GM18951 (cell line): Measurements from ENCODE around the gene PHETA1.

Source experiments
- POLR2A ChIP-seq: IDR thresholded peaks from 4 replicates; pipeline ENCODE4 v1.6.1; 2011; ENCODE audit warnings: mild to moderate bottlenecking; ENCODE audit not compliant: insufficient read length, insufficient read depth; ENCODE audit errors: extremely low read depth
- in situ Hi-C: fragments of 300-500 bp; cut with MboI; formaldehyde crosslinking; loops from one replicate; pipeline ENCODE4 v1.12.0; 2022; ENCODE audit warnings: low sequenced_read_pairs, mixed read lengths, inconsistent platforms; ENCODE audit not compliant: unreplicated experiment

The PHETA1 gene

GRCh38 chr12:111342376-111342775 lies 26.5 kb downstream of the PHETA1 start:
- in situ Hi-C loops = loop anchor here (25.0 kb wide), 1 partner anchor 320 kb away; no protein-coding TSS in a partner anchor
- TF ChIP-seq POLR2A = no peak

DNA sequence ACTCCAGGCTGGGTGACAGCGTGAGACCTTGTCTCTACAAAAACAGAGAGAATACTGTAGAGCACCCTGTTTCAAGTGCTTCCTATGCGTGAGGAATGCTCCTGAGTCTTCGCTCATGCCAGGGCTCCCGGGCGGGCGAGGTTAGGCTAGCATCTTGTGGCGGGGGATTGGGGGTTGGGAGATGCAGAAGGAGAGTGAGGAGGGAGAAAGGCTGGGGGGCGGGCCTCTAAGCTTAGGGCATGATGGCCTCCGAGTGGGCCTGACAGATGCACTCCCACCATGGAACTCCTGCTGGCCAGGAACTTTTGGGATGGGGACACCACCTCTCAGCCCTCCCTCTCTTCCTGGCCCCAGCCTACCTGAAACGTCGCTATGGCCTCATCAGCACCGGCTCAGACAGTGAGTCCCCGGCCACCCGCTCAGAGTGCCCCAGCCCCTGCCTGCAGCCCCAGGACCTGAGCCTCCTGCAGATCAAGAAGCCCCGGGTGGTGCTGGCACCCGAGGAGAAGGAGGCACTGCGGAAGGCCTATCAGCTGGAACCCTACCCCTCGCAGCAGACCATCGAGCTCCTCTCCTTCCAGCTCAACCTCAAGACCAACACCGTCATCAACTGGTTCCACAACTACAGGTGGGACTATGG lies 27.3 kb downstream of the PHETA1 start:
- in situ Hi-C loops = loop anchor here (25.0 kb wide), 1 partner anchor 321 kb away; no protein-coding TSS in a partner anchor
- TF ChIP-seq POLR2A = no peak

DNA sequence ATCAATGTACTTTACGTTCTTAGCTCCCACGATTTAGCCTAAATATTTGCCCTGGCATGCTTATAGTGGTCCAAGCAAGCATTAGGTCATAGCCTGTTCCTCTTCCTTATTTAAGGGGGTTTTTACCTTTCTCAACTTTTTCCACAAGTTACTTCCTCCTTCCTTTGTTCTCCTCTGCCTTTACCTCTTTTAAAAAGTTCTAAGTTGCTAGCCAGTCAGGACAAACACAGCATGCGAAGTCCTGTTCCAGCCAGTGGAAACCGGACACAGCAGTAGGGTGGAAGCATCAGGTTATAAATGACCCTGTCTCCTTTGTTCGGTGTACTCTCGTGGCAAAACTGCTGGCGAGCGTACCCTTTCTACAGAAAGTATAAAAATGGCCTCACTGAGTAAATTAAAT lies 28.2 kb downstream of the PHETA1 start:
- in situ Hi-C loops = loop anchor here (25.0 kb wide), 1 partner anchor 322 kb away; no protein-coding TSS in a partner anchor

DNA sequence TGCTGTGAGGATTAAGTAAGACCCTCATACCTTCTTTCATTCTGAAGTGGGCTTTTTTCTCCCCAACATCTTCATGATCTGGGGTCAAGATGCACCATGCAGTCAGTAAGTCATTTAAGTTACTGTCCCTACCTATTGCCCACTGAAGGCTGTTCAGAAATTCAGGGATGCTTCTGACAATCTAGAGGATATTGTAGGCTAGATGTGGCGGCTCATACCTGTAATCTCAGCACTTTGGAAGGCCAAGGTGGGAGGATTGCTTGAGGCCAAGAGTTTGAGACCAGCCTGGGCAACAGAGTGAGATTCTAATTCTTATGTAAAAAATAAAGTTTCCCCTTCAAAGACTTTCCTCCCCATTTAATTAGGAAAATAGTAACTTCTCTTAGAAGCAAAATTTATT lies 28.7 kb downstream of the PHETA1 start:
- no peak for TF ChIP-seq POLR2A
- in situ Hi-C loops = loop anchor here (25.0 kb wide), 1 partner anchor 322 kb away; no protein-coding TSS in a partner anchor

DNA sequence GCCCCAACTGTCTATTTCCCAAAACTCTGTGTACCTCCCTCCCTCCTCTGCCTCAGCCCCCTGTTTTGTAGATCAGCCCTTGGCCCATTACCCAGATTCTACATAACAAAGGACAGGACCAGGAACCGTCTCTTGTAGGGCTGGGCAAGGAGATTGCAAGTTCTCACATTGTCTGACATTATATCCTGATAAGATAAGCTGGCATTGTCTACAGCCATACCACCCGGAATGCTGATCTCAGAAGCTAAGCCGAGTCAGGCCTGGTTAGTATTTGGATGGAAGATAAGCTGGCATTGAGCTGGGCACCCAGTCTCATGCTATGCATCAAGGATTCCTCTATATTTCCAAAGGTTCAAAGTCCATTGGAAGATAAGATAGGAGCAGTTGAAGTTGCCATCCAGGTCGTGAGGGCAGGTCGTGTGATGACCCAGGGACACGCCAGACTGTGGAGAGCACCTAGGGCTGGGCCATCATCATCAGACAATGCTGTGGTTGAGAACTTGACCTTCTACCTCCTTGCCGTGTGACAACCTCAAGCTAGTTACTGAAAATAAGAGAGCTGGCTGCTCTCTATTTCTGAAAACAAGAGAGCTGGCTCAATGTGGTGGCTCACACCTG lies 29.5 kb downstream of the PHETA1 start:
- no peak for TF ChIP-seq POLR2A
- in situ Hi-C loops = loop anchor here (25.0 kb wide), 1 partner anchor 323 kb away; no protein-coding TSS in a partner anchor

GRCh38 chr12:111338096-111338495 lies 30.8 kb downstream of the PHETA1 start:
- in situ Hi-C loops = loop anchor here (25.0 kb wide), 1 partner anchor 324 kb away; no protein-coding TSS in a partner anchor
- TF ChIP-seq POLR2A = no peak

- in situ Hi-C loops = loop anchor here (25.0 kb wide), 1 partner anchor 325 kb away; no protein-coding TSS in a partner anchor
- no peak for TF ChIP-seq POLR2A
These were observed 31.5 kb downstream of the PHETA1 start for GRCh38 chr12:111337371-111337770.

DNA sequence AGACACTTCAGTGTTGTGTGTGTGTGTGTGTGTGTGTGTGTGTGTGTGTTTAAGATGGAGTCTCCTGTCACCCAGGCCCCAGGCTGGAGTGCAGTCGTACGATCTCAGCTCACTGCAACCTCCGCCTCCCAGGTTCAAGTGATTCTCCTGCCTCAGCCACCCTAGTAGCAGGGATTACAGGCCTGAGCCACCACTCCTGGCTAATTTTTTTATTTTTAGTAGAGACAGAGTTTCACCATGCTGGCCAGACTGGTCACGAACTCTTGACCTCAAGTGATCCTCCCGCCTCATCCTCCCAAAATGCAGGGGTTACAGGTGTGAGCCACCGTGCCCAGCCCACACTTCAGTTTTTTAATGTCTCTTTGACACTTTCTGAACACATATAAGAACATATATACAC lies 32.5 kb downstream of the PHETA1 start:
- in situ Hi-C loops = loop anchor here (25.0 kb wide), 1 partner anchor 326 kb away; no protein-coding TSS in a partner anchor

DNA sequence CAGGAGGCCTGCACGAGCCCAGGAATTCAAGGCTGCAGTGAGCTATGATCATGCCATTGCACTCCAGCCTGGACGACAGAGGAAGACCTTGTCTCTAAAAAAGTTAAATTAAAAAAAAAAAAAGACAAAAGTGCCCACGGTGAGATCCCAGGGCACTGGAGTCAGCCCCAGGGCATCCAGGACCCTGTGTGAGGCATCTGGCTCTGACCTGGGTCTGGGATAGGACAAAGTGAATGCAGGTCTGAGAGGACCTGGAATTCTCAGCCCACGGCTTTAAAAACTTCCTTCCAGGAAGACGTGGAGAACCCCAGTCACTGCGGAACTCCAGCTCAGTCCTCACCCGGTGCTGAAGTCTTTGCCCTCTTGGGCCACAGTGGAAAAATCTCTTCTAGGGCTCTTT lies 33.1 kb downstream of the PHETA1 start:
- TF ChIP-seq POLR2A = no peak
- in situ Hi-C loops = loop anchor here (25.0 kb wide), 1 partner anchor 326 kb away; no protein-coding TSS in a partner anchor

- in situ Hi-C loops = loop anchor here (25.0 kb wide), 1 partner anchor 327 kb away; no protein-coding TSS in a partner anchor
These were observed 33.6 kb downstream of the PHETA1 start for GRCh38 chr12:111335301-111335700.

DNA sequence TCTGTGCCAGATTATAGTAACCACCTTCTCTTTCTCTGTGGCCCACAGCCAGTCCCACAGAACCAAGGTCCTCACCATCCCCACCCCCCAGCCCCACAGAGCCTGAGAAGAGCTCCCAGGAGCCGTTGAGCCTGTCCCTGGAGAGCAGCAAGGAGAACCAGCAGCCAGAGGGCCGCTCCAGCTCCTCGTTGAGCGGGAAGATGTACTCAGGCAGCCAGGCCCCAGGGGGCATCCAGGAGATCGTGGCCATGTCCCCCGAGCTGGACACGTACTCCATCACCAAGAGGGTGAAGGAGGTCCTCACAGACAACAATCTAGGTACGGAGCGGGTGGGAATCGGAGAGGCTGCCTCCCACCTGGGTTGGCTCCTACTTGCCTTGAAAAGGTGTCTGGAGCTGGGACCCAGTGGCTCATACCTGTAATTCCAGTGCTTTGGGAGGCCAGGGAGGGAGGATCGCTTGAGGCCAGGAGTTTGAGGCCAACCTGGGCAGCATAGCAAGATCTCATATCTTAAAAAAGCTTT lies 34.4 kb downstream of the PHETA1 start:
- in situ Hi-C loops = loop anchor here (25.0 kb wide), 1 partner anchor 328 kb away; no protein-coding TSS in a partner anchor

GRCh38 chr12:111330800-111331752 lies 37.8 kb downstream of the PHETA1 start:
- TF ChIP-seq POLR2A = no peak
- in situ Hi-C loops = loop anchor here (25.0 kb wide), 1 partner anchor 331 kb away; no protein-coding TSS in a partner anchor

More for the DNA sequence above, 34.4 kb downstream of the PHETA1 start:
- no peak for TF ChIP-seq POLR2A

GRCh38 chr12:111328138-111328537 lies 40.8 kb downstream of the PHETA1 start:
- no peak for TF ChIP-seq POLR2A
- in situ Hi-C loops = loop anchor here (25.0 kb wide), 1 partner anchor 334 kb away; no protein-coding TSS in a partner anchor
